HG03521 (cell line): Measurements from ENCODE around the gene HIBADH.

Experiments
- ATAC-seq: cut with Tn5 transposase; IDR thresholded peaks from one replicate; pipeline ENCODE4 v1.9.1; 2021; ENCODE audit warnings: mild to moderate bottlenecking, moderate library complexity; ENCODE audit not compliant: unreplicated experiment

HIBADH gene

GRCh38 chr7:27662490-27663205 is at the start of gene HIBADH:
Gene HIBADH (minus strand): TSS chr7:27662883. CDS start chr7:27662788, 95 bp downstream.
- ATAC-seq, result peak; percentile 99

GRCh38 chr7:27712217-27712616 is 49.5 kb upstream of the HIBADH start:
- ATAC-seq, result no peak

- ATAC-seq, result no peak
Observed at GRCh38 chr7:27709137-27710075, 46.7 kb upstream of the HIBADH start.

- no peak for ATAC-seq
Observed at GRCh38 chr7:27708485-27708884, 45.8 kb upstream of the HIBADH start.

GRCh38 chr7:27705200-27705594 is 42.5 kb upstream of the HIBADH start:
- ATAC-seq, result no peak

GRCh38 chr7:27704422-27705199 is 41.9 kb upstream of the HIBADH start:
- no peak for ATAC-seq

GRCh38 chr7:27703181-27703580 is 40.5 kb upstream of the HIBADH start:
- ATAC-seq, result no peak

GRCh38 chr7:27700501-27700900 is 37.8 kb upstream of the HIBADH start:
- no peak for ATAC-seq

GRCh38 chr7:27699751-27700150 is 37.1 kb upstream of the HIBADH start:
- no peak for ATAC-seq

GRCh38 chr7:27697861-27698430 is 35.3 kb upstream of the HIBADH start:
- no peak for ATAC-seq

- no peak for ATAC-seq
Observed at GRCh38 chr7:27695096-27695495, 32.4 kb upstream of the HIBADH start.

- no peak for ATAC-seq
Observed at GRCh38 chr7:27693794-27694193, 31.1 kb upstream of the HIBADH start.

GRCh38 chr7:27690649-27691048 is 28.0 kb upstream of the HIBADH start:
- ATAC-seq, result no peak

- ATAC-seq, result no peak
Observed at GRCh38 chr7:27689591-27690164, 27.0 kb upstream of the HIBADH start.

- ATAC-seq, result no peak
Observed at GRCh38 chr7:27689150-27689549, 26.5 kb upstream of the HIBADH start.

- ATAC-seq, result no peak
Observed at GRCh38 chr7:27688646-27689045, 26.0 kb upstream of the HIBADH start.

- no peak for ATAC-seq
Observed at GRCh38 chr7:27688056-27688455, 25.4 kb upstream of the HIBADH start.

- no peak for ATAC-seq
Observed at GRCh38 chr7:27686315-27686714, 23.6 kb upstream of the HIBADH start.

- ATAC-seq, result no peak
Observed at GRCh38 chr7:27685893-27686292, 23.2 kb upstream of the HIBADH start.

- ATAC-seq, result no peak
Observed at GRCh38 chr7:27685209-27685608, 22.5 kb upstream of the HIBADH start.

GRCh38 chr7:27684491-27684890 is 21.8 kb upstream of the HIBADH start:
- no peak for ATAC-seq
